NCI-H2196 (cell line): ENCODE measurements around the gene OSBPL3.

Experiments
- DNase-seq: peaks from one replicate; lab custom pipeline; 2025; ENCODE audit not compliant: unreplicated experiment; lab: John Stamatoyannopoulos, UW

OSBPL3 gene

DNA sequence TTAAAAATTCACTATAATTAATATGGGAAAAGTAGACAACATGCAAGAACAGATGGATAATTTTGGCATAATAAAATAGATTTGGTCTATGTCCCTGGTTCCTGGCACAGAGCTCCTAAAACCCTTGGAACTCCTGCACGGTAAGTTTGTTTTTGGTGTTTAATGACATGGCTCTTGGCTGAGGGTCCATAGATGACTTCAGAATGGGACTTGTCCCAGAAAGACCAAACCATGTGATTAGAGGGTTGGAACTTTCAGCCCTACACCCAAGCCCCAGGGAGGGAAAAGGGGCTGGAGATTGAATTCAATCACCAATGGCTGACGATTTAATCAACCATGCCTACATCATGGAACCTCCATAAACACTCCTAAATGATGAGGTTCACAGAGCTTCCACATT, 210.1 kb downstream of the OSBPL3 start:
- no peak for DNase-seq

- no peak for DNase-seq
Measured at GRCh38 chr7:24769014-24769830, 210.8 kb downstream of the OSBPL3 start.

- no peak for DNase-seq
Measured at GRCh38 chr7:24767878-24768569, 212.0 kb downstream of the OSBPL3 start.

DNA sequence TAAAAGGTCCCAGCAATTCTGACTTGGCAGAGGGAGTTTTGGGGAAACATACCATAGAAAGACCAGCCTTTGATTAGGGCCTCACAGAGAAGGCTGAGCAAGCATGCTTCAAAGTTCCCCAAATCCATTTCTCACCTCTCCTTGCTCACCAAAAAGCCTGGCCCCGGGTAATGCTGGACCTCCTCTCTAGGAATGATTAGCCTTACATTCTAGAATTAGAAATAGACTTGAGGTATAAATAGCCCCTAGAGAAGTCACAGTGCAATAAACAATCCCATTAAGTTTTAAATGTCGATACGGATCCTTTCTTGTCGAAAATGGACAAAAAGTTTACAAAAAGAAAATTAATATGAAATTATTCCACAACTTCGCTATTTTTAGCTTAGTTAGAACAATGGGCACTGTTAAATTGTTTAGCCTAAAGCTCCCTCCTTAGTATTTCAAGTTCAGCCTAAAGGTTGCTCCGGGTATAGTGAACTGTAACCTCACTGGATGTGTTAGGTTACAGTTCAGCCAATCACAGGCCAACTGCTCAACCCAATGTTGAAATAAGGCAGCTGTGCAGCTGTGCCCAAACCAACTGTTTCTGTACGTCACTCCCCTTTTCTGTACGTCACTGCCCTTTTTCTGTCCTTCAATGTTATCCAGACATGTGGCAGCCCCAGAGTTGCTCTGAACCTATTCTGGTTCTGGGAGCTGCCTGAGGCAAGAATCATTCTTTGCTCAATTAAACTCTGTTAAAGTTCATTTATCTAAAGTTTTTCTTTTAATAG, 214.8 kb downstream of the OSBPL3 start:
- DNase-seq = no peak

DNA sequence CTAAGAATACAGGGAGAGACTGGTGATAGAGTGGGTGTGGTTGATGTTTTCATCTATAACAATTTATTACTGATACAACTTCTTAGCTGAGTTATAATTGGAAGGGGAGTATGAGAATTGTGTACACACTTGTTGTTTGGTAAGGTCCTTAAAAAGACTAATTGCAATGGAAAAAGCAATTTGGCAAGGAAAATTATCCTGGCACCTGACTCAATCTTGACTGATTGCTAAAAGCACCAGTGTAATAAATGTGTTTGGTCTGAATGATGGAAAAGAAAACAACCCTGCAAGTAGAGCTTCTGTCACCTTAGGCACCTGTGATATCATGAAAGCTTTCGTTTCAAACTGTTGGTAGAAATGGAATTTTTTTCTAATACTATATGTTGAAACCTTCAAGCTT, 216.0 kb downstream of the OSBPL3 start:
- DNase-seq = no peak

GRCh38 chr7:24763303-24763901, 216.6 kb downstream of the OSBPL3 start:
- no peak for DNase-seq

GRCh38 chr7:24762771-24763170, 217.2 kb downstream of the OSBPL3 start:
- no peak for DNase-seq

DNA sequence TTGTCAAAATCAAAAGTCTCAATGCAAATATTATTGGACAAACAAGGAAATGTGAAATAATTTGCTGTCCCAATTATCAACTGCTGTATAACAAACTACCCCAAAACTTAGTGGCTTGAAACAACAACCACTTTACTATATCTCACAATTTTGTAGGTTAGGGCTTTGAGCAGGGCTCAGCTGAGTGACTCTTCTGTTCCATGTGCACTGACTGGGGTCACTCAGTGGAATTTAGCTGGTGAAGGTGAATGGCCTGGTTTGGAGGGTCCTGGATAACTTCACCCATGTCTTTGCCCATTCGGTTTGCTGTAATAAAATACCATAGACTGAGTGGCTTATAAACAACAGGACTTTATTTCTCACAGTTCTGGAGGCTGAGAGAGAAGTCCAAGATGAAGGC, 219.0 kb downstream of the OSBPL3 start:
- DNase-seq = no peak

- DNase-seq = no peak
Measured at GRCh38 chr7:24757353-24758275, 222.4 kb downstream of the OSBPL3 start, which contains the start of gene GSDME. GSDME (minus strand) TSS chr7:24757464; CDS start chr7:24749774, 7,690 bp downstream.

GRCh38 chr7:24756545-24757352, 223.2 kb downstream of the OSBPL3 start:
- no peak for DNase-seq

- DNase-seq = no peak
Measured at GRCh38 chr7:24755541-24756407, 224.2 kb downstream of the OSBPL3 start.

GRCh38 chr7:24754906-24755506, 225.0 kb downstream of the OSBPL3 start:
- DNase-seq = no peak

GRCh38 chr7:24752073-24752800, 227.7 kb downstream of the OSBPL3 start:
- DNase-seq = no peak

DNA sequence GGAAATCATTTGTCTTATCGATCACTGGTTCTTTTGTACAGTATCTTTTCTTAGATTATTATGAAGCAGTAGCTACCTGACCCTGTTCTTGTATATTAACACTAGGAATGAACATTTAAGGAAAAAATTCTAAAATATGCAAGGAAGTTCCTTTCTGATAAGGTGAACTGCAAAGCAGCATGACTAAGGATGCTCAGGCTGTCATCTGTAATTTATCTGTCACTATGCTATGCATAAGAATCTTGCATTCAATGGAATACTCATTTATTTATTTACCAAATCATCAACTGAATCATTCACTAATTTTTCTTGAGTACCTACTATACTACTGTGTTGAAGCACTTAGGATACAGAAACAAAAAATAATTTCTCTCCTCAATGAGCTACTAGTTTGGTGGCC, 228.5 kb downstream of the OSBPL3 start:
- no peak for DNase-seq

- no peak for DNase-seq
Measured at GRCh38 chr7:24750441-24751055, 229.4 kb downstream of the OSBPL3 start.

DNA sequence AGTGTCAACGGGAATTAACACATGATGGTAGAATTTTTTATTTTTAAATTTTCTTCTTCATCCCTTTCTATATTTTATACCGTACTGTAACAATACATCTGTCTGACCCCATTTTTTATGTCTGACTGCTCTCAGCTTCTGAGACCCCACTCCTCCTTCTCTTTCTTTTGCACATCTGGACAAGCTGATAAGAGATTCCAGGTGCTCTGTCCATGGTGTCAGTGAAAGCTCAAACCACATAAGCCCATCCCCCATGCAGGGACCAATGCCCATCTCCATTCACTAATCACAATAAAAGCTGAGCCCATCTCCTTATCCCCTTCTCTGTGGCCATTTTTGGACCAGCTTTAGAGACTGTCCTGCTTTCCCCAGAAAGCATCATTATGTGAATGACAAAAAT, 231.5 kb downstream of the OSBPL3 start:
- DNase-seq = no peak
